HG03571 (cell line): ENCODE results near the gene MT2A.

Source experiments
- ATAC-seq: cut with Tn5 transposase; IDR thresholded peaks from one replicate; pipeline ENCODE4 v1.9.1; 2021; ENCODE audit not compliant: unreplicated experiment

The MT2A gene

DNA sequence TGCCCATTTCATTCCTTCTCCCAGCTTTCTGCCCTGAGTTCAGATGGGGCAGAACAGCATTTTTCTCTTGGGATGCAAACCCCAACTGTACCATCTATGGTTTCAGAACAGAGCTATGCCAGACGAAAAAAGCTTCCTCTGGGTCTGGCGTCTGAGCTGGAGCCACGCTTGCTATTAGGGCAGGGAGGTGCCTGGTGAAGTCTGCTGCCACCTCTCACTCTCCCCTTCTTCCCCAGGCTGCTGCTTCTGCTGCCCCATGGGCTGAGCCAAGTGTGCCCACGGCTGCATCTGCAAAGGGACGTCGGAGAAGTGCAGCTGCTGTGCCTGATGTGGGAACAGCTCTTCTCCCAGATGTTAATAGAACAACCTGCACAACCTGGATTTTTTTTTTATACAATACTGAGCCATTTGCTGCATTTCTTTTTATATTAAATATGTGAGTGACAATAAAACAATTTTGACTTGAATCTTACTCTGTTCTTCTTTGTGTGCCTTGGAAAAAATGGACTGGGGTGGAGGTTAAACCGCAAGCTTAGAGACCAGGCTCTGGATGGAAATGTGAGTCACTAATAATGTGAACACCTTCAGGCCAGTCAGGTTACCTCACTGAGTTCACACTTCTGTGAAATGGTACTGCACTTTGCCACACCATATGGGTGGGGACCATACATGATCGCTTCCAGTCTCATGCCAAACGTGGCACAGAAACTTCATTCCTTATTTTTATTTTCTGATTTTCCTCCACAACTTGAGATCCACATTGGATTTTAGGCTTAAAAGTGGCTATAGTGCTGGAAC, 28.4 kb downstream of the MT2A start:
- no peak for ATAC-seq

DNA sequence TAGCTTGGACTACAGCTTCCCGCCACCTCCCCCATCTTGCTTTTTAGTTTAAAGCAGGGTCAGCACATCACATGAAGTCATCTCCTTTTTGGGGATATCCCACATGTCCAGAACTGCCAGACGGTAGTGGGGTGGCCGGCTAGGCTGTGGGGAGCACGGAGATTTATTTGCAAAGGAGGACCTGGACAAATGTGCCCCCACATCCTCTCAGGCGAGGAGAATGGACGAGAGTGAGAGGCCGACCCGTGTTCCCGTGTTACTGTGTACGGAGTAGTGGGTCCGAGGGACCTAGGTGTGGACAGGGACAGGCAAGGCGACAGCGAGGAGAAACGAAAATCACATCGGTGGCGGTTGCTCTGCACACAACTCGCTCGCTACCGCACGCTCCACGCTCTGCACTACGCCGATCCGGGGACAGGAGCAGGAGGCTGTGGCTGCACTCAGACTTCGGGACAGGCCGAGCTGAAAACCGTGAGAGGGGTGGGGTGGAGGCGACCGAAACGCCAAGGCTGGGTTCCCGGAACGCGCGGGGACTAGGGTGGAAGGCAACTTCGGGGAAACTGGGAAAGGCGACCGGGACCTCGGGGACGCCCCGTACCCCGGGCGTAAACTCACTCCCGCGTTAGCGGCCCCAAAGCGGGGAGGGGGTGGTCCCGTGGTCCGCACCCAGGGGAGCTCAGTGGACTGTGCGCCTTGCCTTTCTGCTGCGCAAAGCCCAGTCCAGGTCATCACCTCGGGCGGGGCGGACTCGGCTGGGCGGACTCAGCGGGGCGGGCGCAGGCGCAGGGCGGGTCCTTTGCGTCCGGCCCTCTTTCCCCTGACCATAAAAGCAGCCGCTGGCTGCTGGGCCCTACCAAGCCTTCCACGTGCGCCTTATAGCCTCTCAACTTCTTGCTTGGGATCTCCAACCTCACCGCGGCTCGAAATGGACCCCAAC, 29.7 kb downstream of the MT2A start, which contains the start of gene MT1A:
Gene MT1A, plus strand, starts transcription at position 853 of the 937 bp plus-strand sequence. Its CDS starts 73 bp downstream, at position 926.
- ATAC-seq = no peak

DNA sequence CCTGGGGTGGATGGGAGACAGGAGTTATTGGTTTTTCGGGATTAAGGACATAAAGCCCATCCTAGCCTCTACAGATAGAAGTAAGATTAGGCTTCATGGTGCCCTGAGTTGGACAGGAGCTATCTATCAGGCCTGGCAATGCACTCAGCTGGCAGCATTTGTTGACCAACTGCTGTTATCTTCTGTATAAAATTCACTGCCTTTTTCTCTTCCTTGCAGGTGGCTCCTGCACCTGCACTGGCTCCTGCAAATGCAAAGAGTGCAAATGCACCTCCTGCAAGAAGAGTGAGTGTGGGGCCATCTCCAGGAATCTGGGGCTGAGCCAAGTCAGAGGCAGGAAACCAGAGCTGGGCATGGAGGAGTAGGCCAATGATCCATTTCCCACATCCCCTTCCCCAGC, 30.7 kb downstream of the MT2A start:
- no peak for ATAC-seq

DNA sequence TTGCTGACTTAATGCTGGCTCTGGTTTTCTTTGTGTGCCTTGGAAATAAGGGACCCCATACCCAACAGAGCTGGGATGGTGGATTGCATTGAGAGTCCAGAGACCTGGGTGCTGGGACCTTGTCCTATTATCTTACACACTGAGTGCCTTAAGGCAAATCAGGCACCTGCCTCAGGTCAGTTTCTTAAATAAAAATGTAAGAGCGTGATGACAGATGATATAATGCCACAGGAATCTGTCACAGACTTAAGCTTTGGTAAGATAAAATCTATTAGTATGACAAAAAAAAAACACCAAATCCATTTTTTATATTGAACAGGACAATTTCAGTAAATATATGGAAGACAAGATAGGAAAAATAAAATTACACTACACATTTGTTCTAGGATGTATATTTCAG, 31.7 kb downstream of the MT2A start:
- no peak for ATAC-seq

DNA sequence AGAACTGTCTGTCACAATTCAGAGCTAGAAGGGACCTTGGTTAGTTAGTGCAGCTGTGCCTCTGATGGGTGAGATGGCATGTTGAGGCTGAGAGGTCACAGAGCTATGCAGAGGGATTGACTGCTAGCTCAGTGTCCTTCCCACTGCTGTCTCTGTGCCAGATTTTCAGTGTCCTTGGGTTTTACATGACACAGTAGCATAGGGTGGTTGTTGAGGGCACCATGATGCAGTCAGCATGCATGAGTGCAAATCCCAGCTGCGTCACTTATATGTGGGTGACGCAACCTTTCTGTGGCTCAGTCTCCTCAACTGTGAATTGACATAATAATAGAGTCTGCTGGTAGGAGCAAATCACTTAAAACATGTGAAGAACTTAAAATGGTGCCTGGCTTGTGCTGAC, 32.8 kb downstream of the MT2A start:
- ATAC-seq = no peak

DNA sequence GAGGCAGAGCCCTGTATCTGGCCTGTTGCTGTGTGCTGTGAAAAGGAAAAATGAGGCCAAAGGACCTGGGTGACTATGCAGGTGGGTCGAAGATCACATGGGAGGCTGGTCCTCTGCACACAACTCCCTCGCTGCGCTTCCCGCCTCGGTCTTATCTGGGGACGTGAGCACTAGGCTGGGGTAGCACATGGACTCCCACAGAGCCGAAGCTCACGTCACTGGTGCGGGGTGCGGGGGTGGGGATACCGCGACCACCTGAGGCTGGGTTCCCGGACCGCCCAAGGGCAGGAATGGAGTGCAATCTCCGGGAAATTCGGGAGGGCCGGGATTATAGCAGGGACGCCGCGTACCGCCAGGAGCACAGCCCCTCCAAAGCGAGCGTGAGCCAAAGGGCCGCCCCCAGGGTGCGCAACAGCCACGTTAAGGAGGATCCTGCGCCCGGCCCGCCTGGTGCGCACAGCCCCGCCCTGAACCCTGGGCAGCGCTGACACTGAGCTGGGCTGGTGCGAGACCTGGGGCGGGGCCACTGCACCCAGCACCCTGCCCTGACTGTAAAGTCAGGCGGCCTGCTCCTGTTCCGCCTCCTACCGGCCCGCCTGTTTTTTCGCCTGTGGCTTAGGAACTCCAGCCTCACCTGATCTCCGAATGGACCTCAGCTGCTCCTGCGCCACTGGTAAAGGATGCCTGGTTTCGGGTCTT, 34.8 kb downstream of the MT2A start:
- ATAC-seq = no peak

DNA sequence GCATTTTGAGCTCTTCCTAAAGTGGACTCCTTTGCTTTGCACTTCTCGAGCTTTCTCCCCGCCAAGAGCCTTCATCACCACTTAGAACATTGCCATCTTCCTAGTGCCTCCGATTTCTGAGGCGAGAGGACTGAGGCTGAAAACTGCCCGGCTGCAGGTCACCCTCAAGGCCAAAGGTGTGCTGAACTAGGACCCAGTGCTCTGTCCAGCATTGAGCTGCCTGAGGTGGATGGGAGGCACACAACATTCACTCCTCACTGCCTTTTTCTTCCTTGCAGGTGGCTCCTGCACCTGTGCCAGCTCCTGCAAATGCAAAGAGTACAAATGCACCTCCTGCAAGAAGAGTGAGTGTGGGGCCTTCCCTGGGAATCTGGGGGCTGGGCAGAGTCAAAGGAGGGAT, 35.4 kb downstream of the MT2A start:
- ATAC-seq = no peak

DNA sequence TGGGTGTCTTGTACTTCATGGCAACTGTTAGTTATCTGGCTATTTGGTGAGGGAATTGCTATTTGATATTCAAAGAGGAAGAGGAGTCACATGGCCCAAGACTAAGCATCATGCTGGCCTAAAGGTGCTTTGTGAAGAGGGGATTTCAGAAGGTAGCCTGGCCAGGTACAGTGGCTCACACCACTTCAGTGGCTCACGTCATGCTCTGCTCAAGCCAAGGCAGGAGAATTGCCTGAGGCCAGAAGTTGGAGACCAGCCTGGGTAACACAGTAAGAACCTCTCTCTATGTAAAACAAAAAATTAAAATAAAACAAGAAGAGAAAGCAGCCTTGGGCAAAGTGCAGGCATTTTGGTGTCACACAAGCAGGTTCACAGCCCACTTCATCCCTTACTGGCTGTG, 36.9 kb downstream of the MT2A start:
- no peak for ATAC-seq

DNA sequence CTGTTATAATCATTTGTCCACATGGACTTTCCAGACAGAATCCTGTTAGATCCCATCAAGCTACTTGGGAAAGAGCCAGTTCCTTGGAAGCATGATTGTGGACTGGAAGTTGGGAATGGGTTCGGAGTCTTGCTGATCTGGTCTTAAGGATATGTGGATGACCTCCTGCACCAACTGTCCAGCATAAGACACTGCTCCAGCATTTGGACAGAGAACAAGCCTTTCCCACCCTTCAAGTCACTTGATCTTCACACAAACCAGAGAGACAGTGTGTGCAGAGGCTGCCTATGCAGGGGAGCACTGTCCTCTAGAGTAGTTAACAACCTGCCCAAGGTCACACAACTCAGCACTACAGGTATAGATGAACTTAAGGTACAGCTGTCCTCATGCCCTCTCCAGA, 37.5 kb downstream of the MT2A start:
- ATAC-seq = no peak

DNA sequence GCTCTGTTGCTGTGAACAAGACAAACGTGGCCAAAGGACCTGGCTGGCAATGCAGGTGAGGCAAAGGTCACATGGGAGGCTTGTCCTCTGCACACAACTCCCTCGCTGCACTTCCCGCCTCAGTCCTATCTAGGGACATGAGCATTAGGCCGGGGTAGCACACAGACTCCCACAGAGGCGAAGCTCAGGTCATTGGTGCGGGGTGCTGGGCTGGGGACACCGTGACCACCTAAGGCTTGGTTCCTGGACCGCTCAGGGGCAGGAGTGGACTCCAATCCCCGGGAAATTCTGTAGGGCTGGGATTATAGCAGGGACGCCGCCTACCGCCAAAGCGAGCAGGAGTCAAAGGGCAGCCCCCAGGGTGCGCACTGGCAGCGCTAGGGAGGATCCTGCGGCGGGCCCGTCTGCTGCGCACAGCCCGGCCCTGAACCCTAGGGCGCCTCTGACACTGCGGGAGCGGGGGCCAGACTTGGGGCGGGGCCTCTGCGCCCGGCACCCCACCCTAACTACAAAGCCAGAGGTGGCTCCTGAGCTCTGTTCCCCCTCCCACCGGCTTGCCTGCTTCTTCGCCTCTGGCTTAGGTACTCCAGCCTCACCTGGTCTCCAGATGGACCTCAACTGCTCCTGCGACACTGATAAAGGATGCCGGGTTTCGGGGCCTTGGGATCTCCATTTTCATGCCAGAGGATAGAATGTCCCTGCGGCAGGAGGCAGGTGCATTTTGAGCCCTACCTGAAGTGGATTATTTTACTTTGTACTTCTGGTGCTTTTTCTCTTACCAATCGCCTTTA, 39.5 kb downstream of the MT2A start:
- ATAC-seq = no peak

DNA sequence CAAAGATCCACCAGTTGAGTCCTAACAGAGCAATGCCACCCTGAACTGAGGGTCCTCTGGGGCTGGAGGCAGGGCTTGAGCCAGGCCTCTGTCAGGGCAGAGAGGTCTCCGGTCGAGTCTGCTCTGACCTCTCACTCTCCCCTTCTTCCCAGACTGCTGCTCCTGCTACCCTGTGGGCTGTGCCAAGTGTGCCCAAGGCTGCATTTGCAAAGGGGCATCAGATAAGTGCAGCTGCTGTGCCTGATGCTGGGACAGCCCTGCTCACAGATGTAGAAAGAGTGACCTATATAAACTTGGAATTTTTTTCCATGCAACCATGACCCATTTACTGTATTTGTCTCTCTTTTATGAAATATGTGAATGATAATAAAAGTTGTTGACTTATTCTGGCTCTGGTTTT, 40.9 kb downstream of the MT2A start:
- no peak for ATAC-seq

DNA sequence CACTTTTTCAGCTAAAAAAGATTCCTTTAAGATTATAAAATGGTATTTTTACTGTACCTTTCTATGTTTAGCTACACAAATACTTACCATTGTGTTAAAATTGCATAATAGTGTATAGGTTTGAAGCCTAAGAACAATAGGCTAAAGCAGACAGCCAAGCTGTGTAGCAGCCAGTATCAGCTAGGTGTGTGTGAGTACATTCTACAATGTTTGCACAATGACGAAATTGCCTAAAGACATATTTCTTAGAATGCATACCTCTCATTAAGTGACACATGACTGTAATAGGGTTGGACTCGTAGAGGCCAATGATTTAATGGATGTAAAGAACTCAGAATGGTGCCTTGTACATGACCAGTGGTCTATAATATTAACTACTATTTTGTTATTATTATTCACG, 41.4 kb downstream of the MT2A start:
- no peak for ATAC-seq

DNA sequence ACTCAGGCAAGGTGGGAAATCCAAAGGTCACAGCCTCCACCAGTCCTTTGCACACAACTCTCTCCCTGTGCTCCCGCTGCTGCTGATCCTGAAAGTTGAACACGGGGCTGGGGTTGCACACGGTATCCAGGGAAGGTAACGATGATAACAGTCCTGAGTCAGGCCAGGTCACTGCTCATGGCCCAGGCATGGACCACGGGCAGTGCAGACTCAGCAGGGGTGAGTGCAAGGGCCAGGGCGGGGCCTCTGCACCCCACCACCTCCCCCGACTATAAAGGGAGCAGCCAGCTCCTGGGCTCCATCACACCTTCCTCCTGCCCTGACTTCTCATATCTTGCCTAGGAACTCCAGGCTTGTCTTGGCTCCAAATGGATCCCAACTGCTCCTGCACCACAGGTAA, 43.2 kb downstream of the MT2A start, which contains the start of gene MT1B:
Gene MT1B, plus strand, starts transcription at position 301 of the 400 bp plus-strand sequence. Its CDS starts 68 bp downstream, at position 369.
- ATAC-seq = no peak

DNA sequence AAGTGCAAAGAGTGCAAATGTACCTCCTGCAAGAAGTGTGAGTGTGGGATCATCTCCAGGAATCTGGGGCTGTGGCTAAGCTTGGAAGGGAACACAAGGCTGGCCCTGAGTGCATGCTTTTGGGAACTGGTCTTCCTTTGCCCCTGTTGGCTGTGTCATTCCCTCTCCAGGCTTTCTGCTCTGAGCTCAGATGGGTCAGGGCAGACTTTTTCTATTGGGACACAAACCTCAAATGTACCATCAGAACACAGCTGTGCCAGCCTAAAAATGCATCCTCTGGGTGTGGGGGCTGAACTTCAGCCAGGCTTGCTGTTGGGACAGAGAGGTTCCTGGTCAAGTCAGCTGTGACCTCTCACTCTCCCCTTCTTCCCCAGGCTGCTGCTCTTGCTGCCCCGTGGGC, 44.2 kb downstream of the MT2A start:
- no peak for ATAC-seq

DNA sequence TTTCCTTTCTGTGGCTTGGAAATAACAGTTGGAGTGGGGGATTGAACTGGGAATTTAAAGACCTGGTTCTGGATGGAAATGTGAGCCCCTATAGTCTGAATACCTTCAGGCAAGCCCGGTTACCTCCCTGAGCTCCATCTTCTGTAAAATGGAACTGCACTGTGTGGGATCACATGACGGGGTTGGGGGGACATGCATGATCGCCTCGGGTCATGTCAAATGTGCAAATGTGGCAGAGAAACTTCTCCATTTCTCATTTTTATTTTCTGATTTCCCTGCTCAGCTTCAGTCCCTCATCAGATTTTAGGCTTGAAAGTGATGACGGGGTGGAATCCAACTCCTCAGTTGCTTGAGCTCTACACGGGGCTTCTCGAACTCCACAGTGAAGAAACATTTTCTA, 44.8 kb downstream of the MT2A start:
- no peak for ATAC-seq

DNA sequence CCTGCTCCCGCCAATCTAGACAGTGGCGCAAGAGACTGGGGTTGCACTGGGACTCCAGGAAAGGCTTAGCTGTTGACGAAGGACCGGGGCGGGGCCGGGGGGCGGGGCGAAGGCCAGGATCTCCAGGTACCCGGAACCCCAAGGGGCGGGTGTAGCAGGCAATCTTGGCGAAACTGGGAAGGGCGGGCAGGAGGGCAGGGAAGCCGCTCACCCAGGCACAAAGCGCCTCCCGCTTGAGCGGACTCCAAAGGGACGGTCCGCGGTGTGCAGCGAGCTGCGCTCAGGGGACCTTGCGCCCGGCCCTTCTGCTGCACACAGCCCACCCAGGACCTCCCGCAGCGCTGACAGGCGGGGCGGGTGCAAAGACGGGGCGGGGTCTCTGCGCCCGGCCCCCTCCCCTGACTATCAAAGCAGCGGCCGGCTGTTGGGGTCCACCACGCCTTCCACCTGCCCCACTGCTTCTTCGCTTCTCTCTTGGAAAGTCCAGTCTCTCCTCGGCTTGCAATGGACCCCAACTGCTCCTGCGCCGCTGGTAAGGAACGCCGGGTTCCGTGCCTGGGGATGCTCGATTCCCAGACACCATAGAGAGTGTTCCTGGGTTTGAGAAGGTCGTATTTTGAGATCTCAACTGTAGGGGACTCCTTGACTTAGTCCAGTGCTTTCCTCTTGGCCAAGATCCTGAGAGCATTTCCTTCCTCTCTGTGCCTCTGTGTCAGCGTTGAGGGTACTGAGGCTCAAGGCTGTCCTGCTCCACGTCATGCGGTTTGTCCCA, 49.4 kb downstream of the MT2A start, which contains the start of gene MT1F:
Gene MT1F, plus strand, starts transcription at position 405 of the 772 bp plus-strand sequence. Its CDS starts 100 bp downstream, at position 505.
- ATAC-seq = no peak

DNA sequence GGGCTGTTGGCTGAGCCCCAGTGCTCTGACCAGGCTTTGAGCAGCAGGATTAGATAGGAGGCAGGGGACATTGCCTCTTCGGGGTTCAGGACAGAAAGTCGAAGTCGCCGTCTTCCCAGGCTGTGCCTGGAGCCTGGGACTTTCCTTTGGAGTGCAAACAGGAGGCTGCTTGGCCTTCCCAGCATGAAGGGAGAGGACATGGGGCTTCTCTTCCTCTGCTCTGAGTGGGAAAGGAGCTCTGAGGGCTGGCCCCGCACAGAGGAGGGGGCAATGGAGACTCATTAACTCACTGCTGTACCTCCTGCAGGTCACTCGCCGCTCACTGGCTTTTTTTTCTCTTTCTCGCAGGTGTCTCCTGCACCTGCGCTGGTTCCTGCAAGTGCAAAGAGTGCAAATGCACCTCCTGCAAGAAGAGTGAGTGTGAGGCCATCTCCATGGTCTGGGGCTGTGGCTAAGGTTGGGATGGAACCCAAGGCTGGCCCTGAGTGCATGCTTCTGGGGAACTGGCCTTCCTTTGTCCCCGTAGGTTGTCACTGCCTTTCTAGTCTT, 50.0 kb downstream of the MT2A start:
- no peak for ATAC-seq
